HG03025 (cell line): Measurements from ENCODE around the gene HBQ1.
"Not testable (repeated sequence)": the region's sequence is repeated elsewhere in the genome, so short reads cannot be mapped to it uniquely, and the experiment has no call there.

Experiments used
- ATAC-seq: cut with Tn5 transposase; IDR thresholded peaks from one replicate; pipeline ENCODE4 v1.9.1; 2021; ENCODE audit warnings: mild to moderate bottlenecking, moderate library complexity; ENCODE audit not compliant: unreplicated experiment, low FRiP score

Gene HBQ1

GRCh38 chr16:194516-194915 lies 14.3 kb downstream of the HBQ1 start:
- no peak for ATAC-seq

DNA sequence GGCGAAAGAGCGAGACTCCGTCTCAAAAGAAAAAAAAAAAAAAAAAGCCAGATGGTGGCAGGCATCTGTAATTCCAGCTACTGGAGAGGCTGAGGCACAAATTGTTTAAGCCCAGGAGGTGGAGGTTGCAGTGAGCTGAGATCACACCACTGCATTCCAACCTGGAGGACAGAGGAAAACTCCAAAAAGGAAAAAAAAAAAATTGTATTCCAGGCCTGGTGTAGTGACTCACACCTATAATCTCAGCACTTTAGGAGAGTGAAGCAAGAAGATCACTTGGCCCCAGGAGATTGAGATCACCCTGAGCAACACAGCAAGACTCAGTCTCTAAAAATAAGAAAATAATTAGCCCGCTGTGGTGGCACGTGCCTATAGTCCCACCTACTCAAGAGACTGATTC lies 20.1 kb downstream of the HBQ1 start:
- no peak for ATAC-seq

GRCh38 chr16:203246-203645 lies 23.0 kb downstream of the HBQ1 start:
- no peak for ATAC-seq

DNA sequence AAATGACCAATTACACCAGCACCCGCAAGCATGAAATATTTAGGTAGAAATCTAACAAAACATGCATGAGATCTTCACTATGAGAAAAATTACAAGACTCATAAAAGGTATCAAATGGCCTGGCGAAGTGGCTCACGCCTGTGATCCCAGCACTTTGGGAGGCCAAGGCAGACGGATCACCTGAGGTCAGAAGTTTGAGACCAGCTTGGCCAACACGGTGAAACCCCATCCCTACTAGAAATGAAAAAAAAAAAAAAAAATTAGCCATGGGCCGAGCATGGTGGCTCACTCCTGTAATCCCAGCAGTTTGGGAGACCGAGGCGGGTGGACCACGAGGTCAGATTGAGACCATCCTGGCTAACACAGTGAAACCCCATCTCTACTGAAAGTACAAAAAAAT lies 23.8 kb downstream of the HBQ1 start:
- ATAC-seq, result not testable (repeated sequence)

GRCh38 chr16:209359-209758 lies 29.1 kb downstream of the HBQ1 start:
- not testable (repeated sequence) for ATAC-seq

- not testable (repeated sequence) for ATAC-seq
Measured at GRCh38 chr16:211631-212180, 31.4 kb downstream of the HBQ1 start.

DNA sequence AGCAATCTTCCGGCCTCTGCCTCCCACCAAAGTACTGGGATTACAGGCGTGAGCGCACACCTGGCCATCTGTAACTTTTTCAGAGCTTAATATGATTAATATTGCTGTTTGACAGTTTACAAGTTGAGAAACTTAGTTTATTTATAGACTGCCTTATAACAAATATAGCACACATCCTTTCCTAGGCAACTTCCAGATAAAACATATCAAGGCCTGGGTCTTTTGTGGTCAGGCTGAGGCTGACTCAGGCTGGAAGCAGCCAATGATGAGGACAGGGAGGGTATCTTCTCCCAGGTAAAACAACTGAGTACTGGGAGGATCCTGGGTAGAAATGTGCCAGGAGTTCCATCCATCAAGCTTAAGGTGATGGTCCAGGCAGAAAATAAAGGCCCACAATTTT lies 32.7 kb downstream of the HBQ1 start:
- ATAC-seq, result no peak

DNA sequence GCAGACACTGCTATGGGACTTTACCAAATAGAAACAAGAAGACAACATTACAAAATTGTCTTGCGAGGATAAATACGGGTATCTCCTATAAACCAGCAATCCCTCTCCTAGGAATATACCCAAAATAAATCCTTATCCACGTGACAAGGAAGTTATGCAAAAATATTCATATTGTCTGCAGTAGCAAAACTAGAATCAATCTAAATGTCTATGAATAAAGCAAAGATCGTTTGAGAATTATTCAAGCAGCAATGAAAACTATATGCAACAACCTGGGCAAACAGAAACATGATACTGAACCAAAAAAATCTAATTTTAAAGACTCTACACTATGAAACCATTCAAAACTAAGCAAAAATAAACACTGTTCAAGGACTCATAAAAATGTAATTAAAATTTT lies 39.8 kb downstream of the HBQ1 start:
- ATAC-seq, result no peak

GRCh38 chr16:228151-228851 lies 48.0 kb downstream of the HBQ1 start:
- ATAC-seq, result peak; percentile 21

- ATAC-seq, result peak; percentile 67
Measured at GRCh38 chr16:228852-229730, 48.8 kb downstream of the HBQ1 start, which contains the start of gene LUC7L. LUC7L (minus strand) TSS chr16:229449; CDS start chr16:229339, 110 bp downstream.

- no peak for ATAC-seq
Measured at GRCh38 chr16:229731-230281, 49.5 kb downstream of the HBQ1 start.

DNA sequence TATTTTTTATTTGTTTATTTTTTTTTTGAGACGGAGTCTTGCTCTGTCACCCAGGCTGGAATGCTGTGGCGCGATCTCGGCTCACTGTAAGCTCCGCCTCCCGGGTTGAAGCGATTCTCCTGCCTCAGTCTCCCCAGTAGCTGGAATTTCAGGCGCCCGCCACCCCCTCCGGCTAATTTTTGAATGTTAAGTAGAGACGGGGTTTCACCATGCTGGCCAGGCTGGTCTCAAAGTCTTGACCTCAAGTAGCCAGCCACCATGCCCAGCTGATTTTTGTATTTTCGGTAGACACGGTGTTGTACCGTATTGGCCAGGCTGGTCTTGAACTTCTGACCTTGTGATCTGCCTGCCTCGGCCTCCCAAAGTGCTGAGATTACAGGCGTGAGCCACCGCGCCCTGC lies 50.1 kb downstream of the HBQ1 start:
- not testable (repeated sequence) for ATAC-seq
